Measurements from ENCODE around the gene EVI5. TPM values are rescaled to one million over a fixed set of nuclear protein-coding genes. Genes with fewer than 3 reads are reported as not detected.
"Not testable (repeated sequence)": the region's sequence is repeated elsewhere in the genome, so short reads cannot be mapped to it uniquely, and the experiment has no call there.

EVI5 gene
- total RNA-seq, 1 donor from 2014 or later = 13.7 TPM

- peaks cover 3% of the 10 kb centered on the region for H3K27me3 Mint-ChIP-seq (ENCODE audit: insufficient read depth, low read depth)
- peaks cover 6% of the 10 kb centered on the region for H3K36me3 Mint-ChIP-seq
These were observed 199.1 kb downstream of the EVI5 start for GRCh38 chr1:92585831-92586230.

GRCh38 chr1:92584810-92585209 lies 200.1 kb downstream of the EVI5 start:
- H3K9ac ChIP-seq; H4K20me1 ChIP-seq (ENCODE audit: low read depth); DNase-seq (ENCODE audit: low spot score); H3K79me2 ChIP-seq (ENCODE audit: low read depth); H2AFZ ChIP-seq (replicated peaks); H3F3A ChIP-seq (ENCODE audit: low read depth); H3K4me3 ChIP-seq; H3K4me1 ChIP-seq; H3K9me3 Mint-ChIP-seq; H3K4me2 ChIP-seq; H3K27me3 ChIP-seq; H3K27ac Mint-ChIP-seq; H3K27ac ChIP-seq; H3K4me1 Mint-ChIP-seq; H3K36me3 ChIP-seq; H3K36me3 Mint-ChIP-seq; H3K9me3 ChIP-seq (ENCODE audit: low read depth); H3K4me3 Mint-ChIP-seq; H3K27me3 Mint-ChIP-seq (ENCODE audit: insufficient read depth, low read depth): not testable (repeated sequence)

More at GRCh38 chr1:92585831-92586230, 199.1 kb downstream of the EVI5 start:
- no peak overlapping the region for H3K4me2 ChIP-seq
- Mint-ChIP-seq H3K4me1 (no peaks in the 10 kb centered on the region), H3K9me3 (peaks cover 13% of the 10 kb centered on the region), H3K27ac (no peak overlapping the region), H3K4me3 (no peak overlapping the region)
- H3K27me3 ChIP-seq = no peaks in the 10 kb centered on the region
- no peak overlapping the region for H3K9ac ChIP-seq
- H3K27ac ChIP-seq = no peak overlapping the region
- DNase-seq (ENCODE audit: low spot score) = no peak
- no peaks in the 10 kb centered on the region for H3K9me3 ChIP-seq (ENCODE audit: low read depth)
- no peaks in the 10 kb centered on the region for H3K79me2 ChIP-seq (ENCODE audit: low read depth)
- no peaks in the 10 kb centered on the region for H3K36me3 ChIP-seq
- H2AFZ ChIP-seq (replicated peaks) = no peak overlapping the region
- no peaks in the 10 kb centered on the region for H4K20me1 ChIP-seq (ENCODE audit: low read depth)
- H3F3A ChIP-seq (ENCODE audit: low read depth) = no peaks in the 10 kb centered on the region
- H3K4me1 ChIP-seq = no peaks in the 10 kb centered on the region
- no peak for TF ChIP-seq EZH2phosphoT487 (IDR thresholded peaks at IDR 0.05)
- TF ChIP-seq EZH2 (IDR thresholded peaks at IDR 0.05) = no peak
- no peak for TF ChIP-seq CTCF (IDR thresholded peaks at IDR 0.05)
- H3K4me3 ChIP-seq = no peak overlapping the region

GRCh38 chr1:92583821-92584760 lies 200.8 kb downstream of the EVI5 start:
- DNase-seq (ENCODE audit: low spot score) = no peak
- H3K9me3 Mint-ChIP-seq = peaks cover 6% of the 10 kb centered on the region
- H3K27ac ChIP-seq = no peak overlapping the region

More at GRCh38 chr1:92583821-92584760, 200.8 kb downstream of the EVI5 start:
- H3F3A ChIP-seq (ENCODE audit: low read depth) = no peaks in the 10 kb centered on the region
- no peaks in the 10 kb centered on the region for H4K20me1 ChIP-seq (ENCODE audit: low read depth)
- no peak overlapping the region for H2AFZ ChIP-seq (replicated peaks)
- H3K4me3 ChIP-seq = no peak overlapping the region
- Mint-ChIP-seq H3K27ac (no peak overlapping the region), H3K4me1 (no peaks in the 10 kb centered on the region), H3K36me3 (peaks cover 2% of the 10 kb centered on the region), H3K4me3 (no peak overlapping the region), H3K27me3 (ENCODE audit: insufficient read depth, low read depth) (peaks cover 3% of the 10 kb centered on the region)
- H3K4me2 ChIP-seq = no peak overlapping the region
- no peaks in the 10 kb centered on the region for H3K36me3 ChIP-seq
- no peaks in the 10 kb centered on the region for H3K9me3 ChIP-seq (ENCODE audit: low read depth)
- TF ChIP-seq EZH2phosphoT487 (IDR thresholded peaks at IDR 0.05) (no peak), CTCF (IDR thresholded peaks at IDR 0.05) (no peak), EZH2 (IDR thresholded peaks at IDR 0.05) (no peak)
- no peaks in the 10 kb centered on the region for H3K4me1 ChIP-seq
- H3K79me2 ChIP-seq (ENCODE audit: low read depth) = no peaks in the 10 kb centered on the region
- no peak overlapping the region for H3K9ac ChIP-seq
- no peaks in the 10 kb centered on the region for H3K27me3 ChIP-seq

Data from neural progenitor cell (in vitro differentiated cells).